ENCODE data around the gene ST3GAL4.
A peak's percentile ranks its signal among the peaks of the same experiment; 100 is the strongest.

ST3GAL4 gene

GRCh38 chr11:126310992-126311310 is 44.5 kb upstream of the ST3GAL4 start:
- peak overlapping the region; percentile 33; the same call in 1 of the 2 replicates for H3K27ac ChIP-seq
- DNase-seq (ENCODE audit: low spot score) = no peak
- POLR2A ChIA-PET (ENCODE audit: low non-redundant PET) = no interaction called here
- CTCF ChIA-PET = interaction anchor here (0.6 to 3.0 kb wide), 8 partner anchors 43 to 260 kb away, joined by 3 to 48 read pairs (median 6); partner anchors contain the start of gene ST3GAL4
- TF ChIP-seq CTCF (conservative IDR thresholded peaks at IDR 0.05; ENCODE audit: low read depth) = no peak

GRCh38 chr11:126311401-126312291 is 43.8 kb upstream of the ST3GAL4 start:
- peak overlapping the region; percentile 48 for H3K27ac ChIP-seq
- DNase-seq (ENCODE audit: low spot score) = no peak
- POLR2A ChIA-PET (ENCODE audit: low non-redundant PET) = no interaction called here
- TF ChIP-seq CTCF (conservative IDR thresholded peaks at IDR 0.05; ENCODE audit: low read depth) = no peak
- CTCF ChIA-PET = interaction anchor here (0.7 to 3.0 kb wide), 6 partner anchors 45 to 259 kb away, joined by 3 to 48 read pairs (median 8); partner anchors contain the start of gene ST3GAL4

GRCh38 chr11:126312961-126313360 is 42.5 kb upstream of the ST3GAL4 start:
- ChIA-PET CTCF (interaction anchor here (0.5 to 1.3 kb wide), 3 partner anchors 81 to 168 kb away, joined by 4 to 6 read pairs (median 5); no protein-coding TSS in a partner anchor), POLR2A (ENCODE audit: low non-redundant PET) (no interaction called here)
- H3K27ac ChIP-seq = peak overlapping the region; percentile 48
- no peak for TF ChIP-seq CTCF (conservative IDR thresholded peaks at IDR 0.05; ENCODE audit: low read depth)
- no peak for DNase-seq (ENCODE audit: low spot score)

- no peak overlapping the region for H3K27ac ChIP-seq
- CTCF ChIA-PET = no interaction called here
- DNase-seq (ENCODE audit: low spot score) = no peak
- no peak for TF ChIP-seq CTCF (conservative IDR thresholded peaks at IDR 0.05; ENCODE audit: low read depth)
- POLR2A ChIA-PET (ENCODE audit: low non-redundant PET) = no interaction called here
Measured at GRCh38 chr11:126313826-126314225, 41.7 kb upstream of the ST3GAL4 start.

DNA sequence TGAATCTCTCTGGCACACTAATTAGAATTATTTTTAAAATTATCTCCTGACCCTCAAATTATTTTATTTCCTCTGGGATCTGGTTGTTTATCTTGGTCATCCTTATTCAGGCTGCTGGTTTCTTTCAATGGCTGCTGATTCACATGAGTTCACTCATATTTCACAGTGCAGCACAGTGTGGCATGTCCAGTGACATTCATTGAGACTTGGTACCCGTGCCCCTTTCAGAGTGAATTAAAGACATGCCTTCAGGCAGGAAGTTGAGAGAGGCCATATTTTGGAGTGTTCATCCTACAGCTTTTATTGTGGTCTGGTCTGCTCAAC is 38.1 kb upstream of the ST3GAL4 start:
- H3K27ac ChIP-seq = peak overlapping the region; percentile 100
- no peak for DNase-seq (ENCODE audit: low spot score)
- TF ChIP-seq CTCF (conservative IDR thresholded peaks at IDR 0.05; ENCODE audit: low read depth) = no peak
- CTCF ChIA-PET = interaction anchor here (0.6 kb wide), 1 partner anchor 665 kb away, joined by 5 read pairs; no protein-coding TSS in a partner anchor
- POLR2A ChIA-PET (ENCODE audit: low non-redundant PET) = no interaction called here

- TF ChIP-seq CTCF (conservative IDR thresholded peaks at IDR 0.05; ENCODE audit: low read depth) = no peak
- ChIA-PET CTCF (interaction anchor here (0.5 to 0.6 kb wide), 3 partner anchors 72 to 1816 kb away, joined by 3 to 5 read pairs (median 3); no protein-coding TSS in a partner anchor), POLR2A (ENCODE audit: low non-redundant PET) (no interaction called here)
- H3K27ac ChIP-seq = peak overlapping the region; percentile 100
- DNase-seq (ENCODE audit: low spot score) = no peak
Measured at GRCh38 chr11:126317756-126318573, 37.5 kb upstream of the ST3GAL4 start.

All from RWPE1 (cell line).